DMS153 treated with DMSO at 0.1 percent for 48 hours (cell line): ENCODE data around the gene SPINT4.
"Not testable (repeated sequence)": the region's sequence is repeated elsewhere in the genome, so short reads cannot be mapped to it uniquely, and the experiment has no call there.

Experiments
- DNase-seq: peaks from one replicate; lab custom pipeline; 2025; ENCODE audit not compliant: unreplicated experiment; lab: John Stamatoyannopoulos, UW

Gene SPINT4

DNA sequence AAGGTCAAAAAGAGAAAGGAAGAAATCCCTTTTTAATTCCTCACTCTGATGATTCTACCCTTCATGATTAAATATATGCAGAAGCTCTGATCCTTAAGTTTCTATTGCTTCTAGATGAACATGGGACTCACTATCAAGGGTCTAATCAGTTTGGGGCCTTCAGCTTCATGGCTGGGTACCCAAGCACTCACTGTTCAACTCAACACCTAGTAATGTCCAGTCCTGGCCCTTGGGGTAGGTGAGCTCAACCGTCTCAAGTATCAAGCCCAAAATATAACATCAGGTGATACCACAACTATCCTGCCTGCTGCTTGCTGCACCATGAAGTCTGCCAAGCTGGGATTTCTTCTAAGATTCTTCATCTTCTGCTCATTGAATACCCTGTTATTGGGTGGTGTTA, at the start of gene SPINT4:
Gene SPINT4 (plus strand): TSS at position 301 of the 400 bp plus-strand sequence. CDS start 21 bp downstream, at position 322.
- no peak for DNase-seq

DNA sequence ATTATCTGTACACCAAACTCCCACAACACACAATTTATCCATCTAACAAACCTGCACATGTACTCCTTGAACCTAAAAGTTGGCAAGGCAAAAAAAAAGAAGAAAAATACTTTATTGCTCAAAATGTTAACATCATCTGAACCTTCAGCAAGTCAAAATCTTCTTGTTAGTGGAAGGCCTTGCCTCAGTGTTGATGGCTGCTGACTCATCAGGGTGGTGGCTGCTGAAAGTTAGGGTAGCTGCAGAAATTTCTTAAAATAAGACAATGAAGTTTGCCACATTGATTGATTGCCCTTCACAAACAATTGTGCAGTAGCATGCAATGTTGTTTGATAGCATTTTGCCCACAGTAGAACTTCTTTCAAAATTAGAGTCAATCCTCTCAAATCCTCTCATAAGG, 49.4 kb upstream of the SPINT4 start:
- no peak for DNase-seq

DNA sequence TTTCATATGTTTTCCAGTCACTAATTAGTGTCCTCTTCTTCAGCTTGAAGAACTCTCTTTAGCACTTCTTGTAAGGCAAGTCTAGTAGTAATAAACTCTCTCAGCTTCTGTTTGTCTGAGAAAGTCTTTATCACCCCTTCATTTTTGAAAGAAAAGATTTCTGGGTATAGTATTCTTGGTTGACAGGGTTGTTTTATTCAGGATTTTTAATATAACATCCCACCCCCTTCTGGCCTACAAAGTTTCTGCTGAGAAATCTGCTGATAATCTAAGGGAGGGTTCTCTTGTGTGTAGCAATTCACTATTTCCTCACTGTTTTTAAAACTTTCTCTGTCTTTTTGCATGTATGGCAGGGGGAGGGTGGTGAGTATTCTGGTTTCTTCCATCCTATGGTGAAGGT, 42.5 kb upstream of the SPINT4 start:
- no peak for DNase-seq

DNA sequence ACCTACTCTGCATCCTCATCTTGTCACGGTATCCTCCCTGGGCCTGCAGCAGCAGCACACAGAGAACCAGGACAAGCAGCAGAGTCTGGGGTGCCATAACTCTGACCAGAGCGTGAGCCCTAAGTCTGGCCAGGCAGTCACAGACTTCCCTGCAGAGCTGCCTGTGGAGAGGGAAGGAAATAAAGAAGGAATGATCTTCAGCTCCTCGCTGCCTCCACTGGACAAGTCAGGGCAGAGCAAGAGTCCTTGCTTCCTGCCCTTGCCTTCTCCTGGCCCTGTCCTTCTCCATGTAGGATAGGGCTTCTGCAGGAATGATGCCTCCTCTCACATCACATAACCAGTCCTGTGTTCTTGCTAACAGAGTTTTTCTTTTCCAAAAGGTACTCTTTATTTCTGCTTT, 36.3 kb upstream of the SPINT4 start:
- DNase-seq = no peak

DNA sequence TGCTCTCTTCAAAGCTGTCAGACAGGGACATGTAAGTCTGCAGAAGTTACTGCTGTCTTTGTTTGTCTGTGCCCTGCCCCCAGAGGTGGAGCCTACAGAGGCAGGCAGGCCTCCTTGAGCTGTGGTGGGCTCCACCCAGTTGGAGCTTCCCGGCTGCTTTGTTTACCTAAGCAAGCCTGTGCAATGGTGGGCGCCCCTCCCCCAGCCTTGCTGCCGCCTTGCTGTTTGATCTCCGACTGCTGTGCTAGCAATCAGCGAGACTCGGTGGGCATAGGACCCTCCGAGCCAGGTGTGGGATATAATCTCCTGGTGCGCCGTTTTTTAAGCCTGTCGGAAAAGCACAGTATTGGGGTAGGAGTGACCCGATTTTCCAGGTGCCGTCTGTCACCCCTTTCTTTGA, 28.8 kb upstream of the SPINT4 start:
- not testable (repeated sequence) for DNase-seq

DNA sequence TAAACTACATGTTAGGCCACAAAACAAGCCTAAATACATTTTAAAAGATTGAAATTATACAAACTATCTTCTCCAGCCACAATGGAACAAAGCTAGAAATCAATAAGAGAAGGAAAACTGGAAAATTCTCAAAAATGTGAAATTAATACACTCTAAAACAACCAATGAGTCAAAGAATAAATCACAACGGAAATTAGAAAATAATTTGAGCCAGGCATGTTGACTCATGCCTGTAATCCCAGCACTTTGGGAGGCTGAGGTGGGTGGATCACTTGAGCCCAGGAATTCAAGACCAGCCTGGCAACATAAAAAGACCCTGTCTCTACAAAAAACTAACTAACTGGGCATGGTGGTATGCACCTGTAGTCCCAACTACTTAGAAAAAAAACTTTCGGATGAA, 26.7 kb upstream of the SPINT4 start:
- DNase-seq = no peak

DNA sequence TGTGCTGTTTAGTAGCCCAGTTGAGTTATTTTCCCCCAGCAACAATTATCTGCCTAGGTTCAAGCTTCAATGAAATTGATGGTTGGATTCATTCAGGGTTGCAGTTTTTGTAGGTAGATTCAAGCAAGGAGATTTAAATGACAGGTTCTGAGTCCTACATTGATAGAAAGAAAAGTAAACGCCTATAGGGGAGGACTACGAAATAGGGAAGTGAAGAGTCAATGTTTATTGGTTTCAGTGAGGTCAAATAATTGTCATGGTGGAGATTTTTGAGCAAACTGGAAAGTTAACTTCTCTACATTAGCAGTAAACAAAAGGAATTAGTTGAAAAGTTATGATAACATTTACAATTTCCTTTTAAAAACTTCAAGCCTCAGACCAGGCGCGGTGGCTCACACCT, 21.0 kb upstream of the SPINT4 start:
- no peak for DNase-seq

DNA sequence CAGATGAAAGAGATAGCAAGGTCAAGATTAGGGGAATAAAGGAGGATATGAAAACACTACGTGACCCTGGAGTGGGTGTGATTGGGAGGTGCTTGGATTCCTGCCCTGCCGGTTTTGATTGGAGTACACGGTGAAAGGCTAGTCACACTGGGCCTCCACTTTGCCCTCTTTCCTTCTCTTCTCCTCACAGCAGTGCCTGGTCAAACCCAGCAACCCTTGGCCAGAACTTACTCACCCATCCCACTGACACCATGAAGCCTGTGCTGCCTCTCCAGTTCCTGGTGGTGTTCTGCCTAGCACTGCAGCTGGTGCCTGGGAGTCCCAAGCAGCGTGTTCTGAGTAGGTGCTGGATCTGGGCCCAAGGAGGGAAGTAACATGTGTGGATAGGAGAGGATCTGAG, 20.3 kb upstream of the SPINT4 start, which contains the start of gene WFDC13:
Gene WFDC13 (plus strand): TSS at position 166 of the 400 bp plus-strand sequence. CDS start 86 bp downstream, at position 252.
- DNase-seq = no peak

DNA sequence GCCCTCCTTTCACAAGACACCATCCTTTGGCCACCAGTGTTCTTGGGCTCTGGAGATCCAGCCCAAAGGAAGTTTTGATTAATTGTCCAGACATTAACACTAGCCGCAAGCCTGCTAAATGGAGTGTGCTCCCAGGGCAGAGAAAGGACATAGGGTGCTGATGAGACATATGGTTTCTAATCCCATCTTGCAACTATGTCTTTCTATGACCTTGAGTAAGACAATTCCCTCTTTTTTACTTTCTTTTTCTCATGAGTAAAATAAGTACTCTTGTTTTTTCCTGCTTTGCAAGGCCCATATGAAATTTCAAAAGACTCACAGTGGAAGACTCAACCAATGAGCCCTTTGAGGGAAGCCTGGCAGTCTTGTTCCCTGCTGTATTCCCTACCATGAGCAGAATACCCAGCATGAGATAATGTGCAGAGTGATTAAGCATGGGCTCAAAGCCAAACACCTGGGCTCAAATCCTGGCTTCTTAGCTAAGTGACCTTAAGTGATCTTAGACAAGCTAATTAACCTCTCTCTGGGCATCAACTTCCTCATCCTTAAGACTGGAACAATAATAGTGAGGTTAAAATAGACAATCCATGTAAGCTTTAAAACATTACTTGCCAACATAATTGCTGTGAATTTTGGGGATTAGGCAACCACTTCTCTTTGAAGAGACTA, 17.0 kb upstream of the SPINT4 start, which contains the start of gene WFDC10B:
Gene WFDC10B (minus strand): TSS at position 51 of the 669 bp plus-strand sequence. CDS start 19,027 bp downstream, outside the sequence.
- no peak for DNase-seq

DNA sequence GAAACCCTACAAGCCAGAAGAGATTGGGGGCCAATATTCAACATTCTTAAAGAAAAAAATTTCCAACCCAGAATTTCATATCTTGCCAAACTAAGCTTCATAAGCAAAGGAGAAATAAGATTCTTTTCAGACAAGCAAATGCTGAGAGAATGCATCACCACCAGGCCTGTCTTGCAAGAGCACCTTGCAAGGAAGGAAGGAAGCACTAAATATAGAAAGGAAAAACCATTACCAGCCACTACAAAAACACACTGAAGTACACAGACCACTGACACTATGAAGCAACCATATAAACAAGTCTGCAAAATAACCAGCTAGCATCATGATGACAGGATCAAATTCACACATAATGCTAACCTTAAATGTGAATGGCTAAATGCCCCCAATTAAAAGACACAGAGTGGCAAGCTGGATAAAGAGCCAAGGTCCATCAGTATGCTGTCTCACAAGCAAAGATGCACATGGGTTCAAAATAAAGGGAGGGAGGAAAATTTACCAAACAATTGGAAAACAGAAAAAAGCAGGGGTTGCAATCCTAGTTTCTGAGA, 5.9 kb upstream of the SPINT4 start:
- not testable (repeated sequence) for DNase-seq

DNA sequence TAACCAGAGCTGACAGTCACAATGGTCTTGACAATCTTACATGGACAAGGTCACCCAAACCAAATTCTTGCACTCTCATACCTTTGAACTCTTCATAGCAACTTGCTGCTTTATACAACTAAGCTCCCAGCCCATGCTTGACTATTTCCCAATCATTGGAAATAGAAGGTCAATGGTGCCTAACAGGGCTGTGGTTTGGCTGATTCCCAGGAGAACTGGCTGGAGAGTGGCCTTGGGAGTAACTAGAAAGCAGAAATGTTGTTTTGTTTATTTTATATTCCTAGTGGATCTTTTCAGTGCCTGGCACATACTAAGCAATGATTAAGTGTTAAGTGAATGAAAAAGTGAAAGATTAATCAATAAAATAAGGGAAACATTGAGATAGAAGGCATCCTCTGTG, 3.0 kb downstream of the SPINT4 start:
- DNase-seq = no peak

DNA sequence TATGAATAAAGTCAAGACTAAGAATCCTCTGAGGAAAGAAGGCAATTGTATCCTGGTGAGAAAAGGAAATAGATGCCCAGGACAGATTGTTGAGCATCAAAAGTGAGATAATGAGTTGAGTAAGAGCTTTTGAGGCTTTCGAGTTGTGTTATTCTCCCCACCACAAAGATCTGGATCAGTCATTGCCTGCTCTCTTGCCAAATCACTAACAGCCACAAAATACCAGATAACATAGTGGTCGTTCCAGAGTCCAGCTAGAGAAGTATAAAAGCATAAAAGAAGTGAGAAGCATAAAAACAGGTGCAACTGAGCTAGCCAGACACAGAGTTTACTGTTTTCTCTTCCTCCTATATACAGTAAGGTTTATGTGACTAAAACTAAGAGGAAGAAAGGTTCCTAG, 4.9 kb downstream of the SPINT4 start:
- DNase-seq = no peak

DNA sequence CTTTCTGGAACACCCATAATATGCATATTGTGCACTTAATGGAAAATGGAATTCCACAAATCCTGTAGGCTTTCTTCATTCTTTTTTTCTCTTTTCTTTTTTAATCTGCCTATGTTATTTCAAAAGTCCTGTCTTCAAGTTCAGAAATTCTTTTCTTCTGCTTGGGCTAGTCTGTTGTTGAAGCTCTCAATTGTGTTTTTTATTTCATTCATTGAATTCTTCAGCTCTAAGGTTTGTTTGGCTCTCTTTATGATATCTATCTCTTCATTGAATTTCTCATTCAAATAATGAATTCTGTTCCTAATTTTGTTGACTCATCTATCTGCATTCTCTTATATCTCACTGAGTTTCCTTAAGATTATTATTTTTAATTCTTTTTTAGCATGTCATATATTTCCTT, 10.1 kb downstream of the SPINT4 start:
- no peak for DNase-seq

DNA sequence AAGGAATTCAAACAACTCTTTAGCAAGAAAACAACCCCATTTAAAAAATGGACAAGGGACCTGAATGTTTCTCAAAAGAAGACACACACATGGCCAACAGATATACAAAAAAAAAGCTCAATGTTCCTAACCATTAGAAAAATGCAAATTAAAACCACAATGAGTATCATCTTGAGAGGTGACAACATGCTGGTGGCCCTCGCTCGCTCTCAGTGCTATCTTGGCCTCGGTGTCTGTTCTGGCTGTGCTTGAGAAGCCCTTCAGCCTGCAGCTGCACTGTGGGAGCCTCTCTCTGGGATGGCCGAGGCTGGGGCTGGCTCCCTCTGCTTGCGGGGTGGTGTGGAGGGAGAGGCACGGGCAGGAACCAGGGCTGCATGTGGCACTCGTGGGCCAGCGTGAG, 13.4 kb downstream of the SPINT4 start:
- no peak for DNase-seq

DNA sequence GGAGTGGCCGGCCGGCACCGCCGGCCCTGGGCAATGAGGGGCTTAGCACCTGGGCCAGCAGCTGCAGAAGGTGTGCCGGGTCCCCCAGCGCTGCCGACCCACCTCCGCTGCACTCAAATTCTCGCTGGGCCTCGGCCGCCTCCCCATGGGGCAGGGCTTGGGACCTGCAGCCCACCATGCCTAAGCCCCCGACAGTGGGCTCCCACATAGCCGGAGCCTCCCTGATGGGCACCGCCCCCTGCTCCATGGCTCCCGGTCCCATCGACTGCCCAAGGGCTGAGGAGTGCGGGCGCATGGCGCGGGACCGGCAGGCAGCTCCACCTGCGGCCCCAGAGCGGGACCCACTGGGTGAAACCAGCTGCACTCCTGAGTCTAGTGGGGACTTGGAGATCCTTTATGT, 13.8 kb downstream of the SPINT4 start:
- no peak for DNase-seq

DNA sequence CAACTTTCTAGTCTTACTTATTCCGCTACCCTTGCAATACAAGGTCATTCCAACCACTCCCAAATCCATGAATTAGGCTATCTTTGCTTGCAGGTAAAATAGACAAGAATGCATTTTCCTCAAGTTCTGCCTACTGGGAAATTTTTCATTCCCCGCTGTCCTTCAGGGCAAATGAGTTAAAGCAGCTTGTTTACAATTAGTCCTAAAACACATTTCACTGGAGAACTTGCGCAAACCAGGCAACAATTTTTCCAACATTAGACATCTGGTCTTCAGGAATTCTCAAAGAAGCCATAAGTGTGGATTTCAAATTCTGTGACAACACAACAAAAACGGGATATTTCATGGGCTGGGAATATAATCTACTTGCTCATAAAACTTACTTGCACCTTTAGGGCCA, 20.4 kb downstream of the SPINT4 start:
- no peak for DNase-seq

DNA sequence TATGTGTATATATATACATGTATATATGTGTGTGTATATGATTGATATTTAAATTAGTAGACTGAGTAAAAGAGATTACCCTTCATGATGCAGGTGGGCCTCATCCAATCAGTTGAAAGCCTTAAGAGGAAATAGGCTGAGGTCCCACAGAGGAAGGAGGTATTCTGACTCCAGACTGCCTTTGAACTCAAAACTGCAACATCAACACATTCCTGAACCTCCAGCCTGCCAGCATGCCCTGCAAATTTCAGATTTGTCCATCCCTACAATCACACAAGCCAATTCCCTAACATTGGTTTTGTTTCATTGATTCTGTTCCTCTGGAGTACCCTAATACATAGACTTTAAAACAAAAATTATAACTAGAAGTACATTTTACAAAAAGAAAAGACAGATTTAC, 22.9 kb downstream of the SPINT4 start:
- DNase-seq = no peak

DNA sequence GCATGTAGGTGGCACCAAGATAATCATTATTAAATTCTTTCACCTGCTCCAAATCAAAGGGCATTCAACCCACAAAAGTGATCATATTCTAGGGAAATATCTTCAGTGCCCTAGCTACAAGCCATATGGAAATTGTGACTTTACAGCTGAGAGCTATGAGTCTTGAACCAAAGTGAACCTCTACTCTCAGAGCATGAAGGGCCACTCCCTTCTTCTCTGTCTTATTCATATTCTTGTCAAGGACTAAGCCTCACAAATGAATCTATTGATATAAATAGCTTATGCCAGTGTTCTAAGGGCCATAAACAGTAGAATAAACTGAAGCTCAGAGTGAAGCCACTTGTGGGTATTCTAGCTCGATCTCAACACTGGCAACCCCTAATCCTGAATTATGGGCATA, 29.6 kb downstream of the SPINT4 start:
- DNase-seq = no peak

DNA sequence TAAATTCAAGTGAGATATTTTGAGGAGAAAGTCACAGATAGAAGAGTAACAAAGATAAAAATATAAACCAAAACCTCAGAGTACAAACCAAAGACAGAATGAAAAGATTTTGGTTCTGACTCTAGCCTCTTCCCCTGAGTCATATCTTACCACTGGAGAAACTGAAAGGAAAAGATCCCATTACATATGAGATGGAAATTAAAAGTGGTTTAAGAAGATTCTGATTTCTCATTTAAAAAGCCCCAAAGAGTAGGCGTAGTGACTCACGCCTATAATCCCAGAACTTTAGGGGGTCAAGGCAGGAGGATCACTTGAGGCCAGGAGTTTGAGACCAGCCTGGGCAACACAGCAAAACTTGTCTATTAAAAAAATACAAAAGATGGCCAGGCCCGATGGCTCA, 30.6 kb downstream of the SPINT4 start:
- DNase-seq = no peak

DNA sequence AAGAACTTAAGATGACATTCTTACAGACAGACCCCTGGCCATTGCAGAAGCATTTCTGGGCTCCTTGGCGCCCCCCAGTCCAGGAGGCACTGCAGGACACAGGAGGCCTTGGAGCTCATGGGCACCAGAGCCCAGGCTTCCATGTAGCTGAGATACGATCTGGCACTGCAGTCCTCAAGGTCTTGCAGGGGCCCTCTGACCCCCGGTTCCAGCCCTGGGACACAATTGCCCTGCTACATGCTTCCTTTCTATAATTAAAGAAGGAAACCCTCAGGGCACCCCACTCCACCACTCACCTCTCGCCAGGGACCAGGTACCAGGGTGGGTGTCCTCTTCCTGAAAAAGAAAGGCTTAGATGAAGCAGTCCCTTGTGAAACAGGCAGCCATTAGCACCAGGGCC, 35.9 kb downstream of the SPINT4 start:
- no peak for DNase-seq

DNA sequence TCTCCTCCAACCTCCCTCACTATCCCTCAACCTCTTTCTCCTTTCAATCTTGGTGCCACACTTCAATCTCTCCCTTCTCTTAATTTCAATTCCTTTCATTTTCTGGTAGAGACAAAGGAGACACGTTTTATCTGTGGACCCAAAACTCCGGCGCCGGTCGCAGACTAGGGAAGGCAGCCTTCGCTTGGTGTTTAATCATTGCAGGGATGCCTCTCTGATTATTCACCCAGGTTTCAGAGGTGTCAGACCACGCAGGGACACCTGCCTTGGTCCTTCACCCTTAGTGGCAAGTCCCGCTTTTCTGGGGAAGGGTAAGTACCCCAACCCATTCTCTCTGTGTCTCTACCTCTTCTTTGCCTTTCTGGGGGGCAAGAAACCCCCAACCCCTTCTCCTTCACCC, 37.8 kb downstream of the SPINT4 start:
- not testable (repeated sequence) for DNase-seq

DNA sequence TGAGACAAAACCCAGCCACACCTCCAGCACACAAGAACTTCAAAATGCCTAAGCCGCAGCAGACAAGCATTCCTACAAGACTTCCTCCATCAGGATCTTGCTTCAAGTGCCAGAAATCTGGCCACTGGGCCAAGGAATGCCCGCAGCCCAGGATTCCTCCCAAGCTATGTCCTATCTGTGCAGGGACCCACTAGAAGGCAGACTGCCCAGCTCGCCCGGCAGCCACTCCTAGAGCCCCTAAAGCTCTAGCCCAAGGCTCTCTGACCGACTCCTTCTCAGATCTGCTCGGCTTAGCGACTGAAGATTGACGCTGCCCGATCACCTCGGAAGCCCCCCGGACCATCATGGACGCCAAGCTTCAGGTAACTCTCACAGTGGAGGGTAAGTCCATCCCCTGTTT, 39.8 kb downstream of the SPINT4 start:
- not testable (repeated sequence) for DNase-seq
